H9 (cell line): ENCODE data around the gene NGB. TPM values are rescaled to one million over a fixed set of nuclear protein-coding genes. Genes with fewer than 3 reads are reported as not detected.

Source experiments
- DNase-seq: peaks from one replicate; pipeline ENCODE4 v3.0.0-alpha.2; 2017
- H2AFZ ChIP-seq: one replicate; pipeline ENCODE4 v1.6.1; 2013; ENCODE audit warnings: mild to moderate bottlenecking, low read length, control low read depth, moderate library complexity
- H2AK5ac ChIP-seq: 2 replicates; pipeline ENCODE4 v1.6.1; 2013; ENCODE audit warnings: low read length, control low read depth, mixed read lengths; ENCODE audit not compliant: insufficient read length
- H2BK120ac ChIP-seq: one replicate; pipeline ENCODE4 v1.6.1; 2013; ENCODE audit warnings: low read depth, mild to moderate bottlenecking, low read length, control low read depth, inconsistent platforms; ENCODE audit not compliant: poor library complexity, severe bottlenecking
- H2BK12ac ChIP-seq: 2 replicates; pipeline ENCODE4 v1.6.1; 2013; ENCODE audit warnings: low read length, control low read depth, mixed read lengths, low read depth; ENCODE audit not compliant: insufficient read length
- H2BK15ac ChIP-seq: 2 replicates; pipeline ENCODE4 v1.6.1; 2013; ENCODE audit warnings: low read depth, low read length, control low read depth
- H2BK20ac ChIP-seq: one replicate; pipeline ENCODE4 v1.6.1; 2013; ENCODE audit warnings: low read depth, mild to moderate bottlenecking, low read length, control low read depth, inconsistent platforms; ENCODE audit not compliant: poor library complexity, severe bottlenecking
- H2BK5ac ChIP-seq: 2 replicates; pipeline ENCODE4 v1.6.1; 2013; ENCODE audit warnings: low read length, control low read depth, mixed read lengths; ENCODE audit not compliant: insufficient read length
- H3K14ac ChIP-seq: 2 replicates; pipeline ENCODE4 v1.6.1; 2013; ENCODE audit warnings: low read length, control low read depth; ENCODE audit not compliant: insufficient read depth
- H3K18ac ChIP-seq: 2 replicates; pipeline ENCODE4 v1.6.1; 2013; ENCODE audit warnings: low read depth, mild to moderate bottlenecking, mixed read lengths, low read length, control low read depth; ENCODE audit not compliant: insufficient read length
- H3K23ac ChIP-seq: 2 replicates; pipeline ENCODE4 v1.6.1; 2013; ENCODE audit warnings: low read length, control low read depth, mixed read lengths, low read depth; ENCODE audit not compliant: insufficient read length
- H3K23me2 ChIP-seq: 2 replicates; pipeline ENCODE4 v1.6.1; 2013; ENCODE audit warnings: low read depth, mild to moderate bottlenecking, mixed read lengths, low read length, control low read depth; ENCODE audit not compliant: insufficient read length, poor library complexity, severe bottlenecking
- H3K27ac ChIP-seq: 2 replicates; pipeline ENCODE4 v1.5.1; 2013; ENCODE audit warnings: low read length, control low read depth, mixed read lengths, low read depth; ENCODE audit not compliant: insufficient read length
- H3K27me3 ChIP-seq: 2 replicates; pipeline ENCODE4 v1.6.1; 2013; ENCODE audit warnings: low read length, control low read depth, inconsistent platforms; ENCODE audit not compliant: insufficient read depth
- H3K4ac ChIP-seq: 2 replicates; pipeline ENCODE4 v1.6.1; 2013; ENCODE audit warnings: low read depth, mild to moderate bottlenecking, control low read depth, inconsistent platforms, low read length, moderate library complexity
- H3K4me1 ChIP-seq: 2 replicates; pipeline ENCODE4 v1.6.1; 2013; ENCODE audit warnings: low read length, control low read depth, inconsistent platforms; ENCODE audit not compliant: insufficient read depth
- H3K4me2 ChIP-seq: 2 replicates; pipeline ENCODE4 v1.6.1; 2013; ENCODE audit warnings: low read length, control low read depth, mixed read lengths; ENCODE audit not compliant: insufficient read length, insufficient read depth
- H3K56ac ChIP-seq: 2 replicates; pipeline ENCODE4 v1.6.1; 2013; ENCODE audit warnings: low read depth, mild to moderate bottlenecking, mixed read lengths, low read length, control low read depth; ENCODE audit not compliant: insufficient read length
- H3K79me1 ChIP-seq: 2 replicates; pipeline ENCODE4 v1.6.1; 2013; ENCODE audit warnings: low read depth, mild to moderate bottlenecking, moderate library complexity, low read length, control low read depth, inconsistent platforms; ENCODE audit not compliant: insufficient read depth, poor library complexity, severe bottlenecking
- H3K79me2 ChIP-seq: 2 replicates; pipeline ENCODE4 v1.6.1; 2013; ENCODE audit warnings: low read length, control low read depth, inconsistent platforms; ENCODE audit not compliant: insufficient read depth
- H3K9ac ChIP-seq: 2 replicates; pipeline ENCODE4 v1.6.1; 2013; ENCODE audit warnings: low read length, control low read depth, mixed read lengths; ENCODE audit not compliant: insufficient read length; ENCODE audit errors: extremely low read depth
- H3K9me3 ChIP-seq: one replicate; pipeline ENCODE4 v1.6.1; 2013; ENCODE audit warnings: low read depth, low read length, inconsistent platforms; ENCODE audit not compliant: control insufficient read depth
- H3T11ph ChIP-seq: one replicate; pipeline ENCODE4 v1.6.1; 2013; ENCODE audit warnings: mild to moderate bottlenecking, low read length, control low read depth, inconsistent platforms
- H4K20me1 ChIP-seq: one replicate; pipeline ENCODE4 v1.6.1; 2013; ENCODE audit not compliant: control insufficient read depth, insufficient read length, insufficient read depth
- H4K5ac ChIP-seq: 2 replicates; pipeline ENCODE4 v1.6.1; 2013; ENCODE audit warnings: low read depth, mild to moderate bottlenecking, mixed read lengths, low read length, control low read depth; ENCODE audit not compliant: insufficient read length
- H4K8ac ChIP-seq: replicated peaks from 2 replicates; pipeline ENCODE4 v1.6.1; 2013; ENCODE audit warnings: low read length, control low read depth, mixed read lengths, low read depth; ENCODE audit not compliant: insufficient read length
- H4K91ac ChIP-seq: 2 replicates; pipeline ENCODE4 v1.6.1; 2013; ENCODE audit warnings: low read depth, mild to moderate bottlenecking, moderate library complexity, mixed read lengths, low read length, control low read depth; ENCODE audit not compliant: insufficient read length
- H3K27ac Mint-ChIP-seq, 3 experiments: 2 replicates in 2 of 3; 3 replicates in 1 of 3; pipeline ENCODE4 v1.8.0; 2020 to 2021; ENCODE audit warnings: mixed read lengths in 3 of 3, mild to moderate bottlenecking in 1 of 3, moderate library complexity in 1 of 3
- H3K27me3 Mint-ChIP-seq: 2 replicates; pipeline ENCODE4 v1.8.0; 2021; ENCODE audit warnings: low read depth, mild to moderate bottlenecking, moderate library complexity, mixed read lengths
- H3K36me3 Mint-ChIP-seq, 3 experiments: 2 replicates in 2 of 3; 3 replicates in 1 of 3; pipeline ENCODE4 v1.8.0; 2020 to 2021; ENCODE audit warnings: low read depth in 3 of 3, mixed read lengths in 3 of 3; ENCODE audit not compliant: insufficient read depth in 1 of 3
- H3K4me1 Mint-ChIP-seq, 2 experiments: 2 replicates each; pipeline ENCODE4 v1.8.0; 2020; ENCODE audit warnings: mixed read lengths in 2 of 2
- H3K4me3 Mint-ChIP-seq, 2 experiments: 2 replicates in 1 of 2; 3 replicates in 1 of 2; pipeline ENCODE4 v1.8.0; 2020 to 2021; ENCODE audit warnings: mild to moderate bottlenecking in 2 of 2, mixed read lengths in 2 of 2, moderate library complexity in 1 of 2
- H3K9me3 Mint-ChIP-seq, 2 experiments: 2 replicates in 1 of 2; 3 replicates in 1 of 2; pipeline ENCODE4 v1.8.0; 2020; ENCODE audit warnings: mild to moderate bottlenecking in 2 of 2, mixed read lengths in 2 of 2, moderate library complexity in 1 of 2
- WGBS: extraction: QIAGEN DNeasy Blood & Tissue Kit; methylation state at CpG from one replicate; pipeline ENCODE4 v1.1.7; 2013; ENCODE audit warnings: missing lambda C conversion rate, low lambda C conversion rate, mixed read lengths; ENCODE audit not compliant: insufficient read length; ENCODE audit errors: extremely low coverage; 5-methylcytosine and 5-hydroxymethylcytosine counted together
- total RNA-seq: library from RNA; stranded (reverse); gene quantifications from 2 replicates; pipeline ENCODE4 v1.2.1, GENCODE V29; 2021
- TF ChIP-seq, protein P1 (sequence below): fragments of 200-600 bp; sonication (generic); conservative IDR thresholded peaks from 3 replicates; pipeline ENCODE4 v1.8.0; 2021; ENCODE audit warnings: antibody characterized with exemption, mild to moderate bottlenecking

NGB gene
- total RNA-seq, 1 experiment from 2014 or later = 0.26 TPM

- no peak overlapping the region for H3K27ac ChIP-seq
- no peak overlapping the region for H2BK15ac ChIP-seq
- no peak overlapping the region for H2BK5ac ChIP-seq
- no peaks in the 10 kb centered on the region; a peak in 2 of 7 replicates for H3K36me3 Mint-ChIP-seq
- WGBS = no CpG with 5 or more reads among the region's 10 CpGs
- no peaks in the 10 kb centered on the region for H4K20me1 ChIP-seq
- H4K91ac ChIP-seq = no peak overlapping the region
- H3K27ac Mint-ChIP-seq = no peak overlapping the region
- H3K4me1 ChIP-seq = peaks cover 12% of the 10 kb centered on the region; the same call in 1 of the 2 replicates
- TF ChIP-seq, protein P1, sequence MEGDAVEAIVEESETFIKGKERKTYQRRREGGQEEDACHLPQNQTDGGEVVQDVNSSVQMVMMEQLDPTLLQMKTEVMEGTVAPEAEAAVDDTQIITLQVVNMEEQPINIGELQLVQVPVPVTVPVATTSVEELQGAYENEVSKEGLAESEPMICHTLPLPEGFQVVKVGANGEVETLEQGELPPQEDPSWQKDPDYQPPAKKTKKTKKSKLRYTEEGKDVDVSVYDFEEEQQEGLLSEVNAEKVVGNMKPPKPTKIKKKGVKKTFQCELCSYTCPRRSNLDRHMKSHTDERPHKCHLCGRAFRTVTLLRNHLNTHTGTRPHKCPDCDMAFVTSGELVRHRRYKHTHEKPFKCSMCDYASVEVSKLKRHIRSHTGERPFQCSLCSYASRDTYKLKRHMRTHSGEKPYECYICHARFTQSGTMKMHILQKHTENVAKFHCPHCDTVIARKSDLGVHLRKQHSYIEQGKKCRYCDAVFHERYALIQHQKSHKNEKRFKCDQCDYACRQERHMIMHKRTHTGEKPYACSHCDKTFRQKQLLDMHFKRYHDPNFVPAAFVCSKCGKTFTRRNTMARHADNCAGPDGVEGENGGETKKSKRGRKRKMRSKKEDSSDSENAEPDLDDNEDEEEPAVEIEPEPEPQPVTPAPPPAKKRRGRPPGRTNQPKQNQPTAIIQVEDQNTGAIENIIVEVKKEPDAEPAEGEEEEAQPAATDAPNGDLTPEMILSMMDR = no peak
- no peak overlapping the region for H3K4me2 ChIP-seq
- H2BK12ac ChIP-seq = no peak overlapping the region
- H4K5ac ChIP-seq = no peak overlapping the region
- no peak overlapping the region for H3T11ph ChIP-seq
- peaks cover 14% of the 10 kb centered on the region for H3K27me3 Mint-ChIP-seq
- H3K18ac ChIP-seq = no peak overlapping the region
- H3K9me3 ChIP-seq = no peaks in the 10 kb centered on the region
- H3K79me1 ChIP-seq = no peaks in the 10 kb centered on the region
- H2BK120ac ChIP-seq = no peak overlapping the region
- no peak overlapping the region for H3K4ac ChIP-seq
- H2BK20ac ChIP-seq = no peak overlapping the region
- no peaks in the 10 kb centered on the region; a peak in 1 of 5 replicates for H3K9me3 Mint-ChIP-seq
- H3K4me3 Mint-ChIP-seq = no peak overlapping the region
- H3K23ac ChIP-seq = no peak overlapping the region
- no peaks in the 10 kb centered on the region for H3K27me3 ChIP-seq
- H2AFZ ChIP-seq = no peak overlapping the region
- H3K56ac ChIP-seq = no peak overlapping the region
- no peak overlapping the region for H2AK5ac ChIP-seq
- no peak overlapping the region for H3K14ac ChIP-seq
- H4K8ac ChIP-seq = no peak overlapping the region
- no peak for DNase-seq
- peaks cover 46 to 48% of the 10 kb centered on the region in 2 experiments for H3K4me1 Mint-ChIP-seq
- H3K79me2 ChIP-seq = no peaks in the 10 kb centered on the region
- H3K9ac ChIP-seq = no peak overlapping the region
- no peaks in the 10 kb centered on the region for H3K23me2 ChIP-seq
Observed at GRCh38 chr14:77219591-77219990, 51.4 kb downstream of the NGB start.
